Endothelial cell of umbilical vein (primary cell): ENCODE data around the gene CLIC4.

ENCODE experiments used
- CTCF ChIP-seq, 2 donors: IDR thresholded peaks; 1 replicate in 1 of 2; 2 replicates in 1 of 2; pipeline ENCODE4 v1.5.1; 2011; ENCODE audit warnings: low read length in 2 of 2, mild to moderate bottlenecking in 2 of 2, moderate library complexity in 2 of 2, control low read depth in 1 of 2, inconsistent platforms in 1 of 2, low read depth in 1 of 2; ENCODE audit not compliant: insufficient read depth in 1 of 2; ENCODE audit errors: extremely low read depth in 1 of 2
- FOS ChIP-seq: IDR thresholded peaks from 2 replicates; pipeline ENCODE4 v1.6.1; 2011; ENCODE audit warnings: mild to moderate bottlenecking, low read length, moderate library complexity, borderline replicate concordance; ENCODE audit not compliant: insufficient read depth
- POLR2A ChIP-seq: IDR thresholded peaks from 2 replicates; pipeline ENCODE4 v1.6.1; 2012; ENCODE audit warnings: low read depth, mild to moderate bottlenecking, control low read depth, low read length

- no peak for TF ChIP-seq CTCF (IDR thresholded peaks at IDR 0.05; ENCODE audit: extremely low read depth in 1 of 2, insufficient read depth in 1 of 2, low read depth in 1 of 2, low read length in 2 of 2)
- TF ChIP-seq FOS, result no peak
- TF ChIP-seq POLR2A, result no peak
Measured at GRCh38 chr1:24764848-24765247, 19.6 kb downstream of the CLIC4 start.
